ENCODE data around the gene CHST5. TPM values are rescaled to one million over a fixed set of nuclear protein-coding genes. Genes with fewer than 3 reads are reported as not detected.

CHST5 gene
- total RNA-seq, 1 experiment from 2014 or later: 1.3 TPM

GRCh38 chr16:75497558-75497957 lies 38.4 kb downstream of the CHST5 start:
- CTCF ChIA-PET: interaction anchor here (0.6 to 0.7 kb wide), 2 partner anchors 12 to 20 kb away, joined by 3 to 4 read pairs; no protein-coding TSS in a partner anchor

DNA sequence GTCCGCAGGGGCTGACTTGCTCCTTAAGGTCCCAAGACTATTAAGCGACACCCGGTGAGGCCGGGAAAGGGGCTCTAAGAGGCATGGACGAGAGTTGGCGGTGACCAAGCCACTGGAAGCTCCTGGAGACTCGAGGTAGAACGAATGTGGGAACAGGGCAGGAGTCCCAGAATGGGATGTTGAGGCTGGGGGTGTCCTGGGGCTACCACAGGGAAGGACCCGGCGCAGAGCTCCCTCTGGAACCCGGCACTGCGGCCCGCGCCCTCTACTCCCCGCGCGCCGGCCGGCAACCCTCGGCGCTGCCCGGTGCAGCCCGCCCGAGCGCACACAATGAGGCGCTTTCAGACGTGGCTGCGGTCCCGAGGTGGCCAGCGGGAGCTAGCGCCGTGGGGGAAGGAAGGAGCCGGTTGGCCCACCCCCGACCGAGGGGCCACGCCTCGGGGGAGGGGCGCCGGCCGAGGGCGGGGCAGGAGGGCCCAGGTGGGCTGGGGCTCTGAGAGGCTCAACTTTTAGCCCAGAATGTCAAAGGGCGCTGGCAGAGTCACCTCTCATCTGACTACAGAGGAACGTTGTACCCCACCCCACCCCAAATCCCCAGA lies 40.7 kb downstream of the CHST5 start, which contains the start of gene CHST6:
TSS of gene CHST6 (minus strand) at position 366 of the 599 bp plus-strand sequence. CDS start 15,613 bp downstream, outside the sequence.
- Histone ChIP-seq H3K9me3 (ENCODE audit: insufficient read depth, low read depth) (no peaks in the 10 kb centered on the region), H4K20me1 (ENCODE audit: insufficient read depth) (no peaks in the 10 kb centered on the region), H3K36me3 (ENCODE audit: low read depth) (no peaks in the 10 kb centered on the region), H3K4me3 (peak within 1 kb of the TSS; percentile 63), H3K27me3 (ENCODE audit: insufficient read depth, low read depth) (no peaks in the 10 kb centered on the region), H2AFZ (peak within 1 kb of the TSS; percentile 83), H3K27ac (no peak within 1 kb of the TSS), H3F3A (ENCODE audit: insufficient read depth, low read depth) (peaks cover 25% of the 10 kb centered on the region; the same call in 1 of the 2 replicates), H3K9me2 (ENCODE audit: insufficient read depth) (no peaks in the 10 kb centered on the region), H3K79me2 (ENCODE audit: low read depth) (no peaks in the 10 kb centered on the region), H3K4me1 (replicated peaks; ENCODE audit: insufficient read depth) (peaks cover 20% of the 10 kb centered on the region), H3K4me2 (peak within 1 kb of the TSS; percentile 99)
- ChIA-PET CTCF (interaction anchor here (0.5 to 1.1 kb wide), 3 partner anchors 10 to 22 kb away, joined by 3 to 4 read pairs (median 3); no protein-coding TSS in a partner anchor), POLR2A (ENCODE audit: unreplicated experiment) (no interaction called here)
- no peak for TF ChIP-seq CTCF (conservative IDR thresholded peaks at IDR 0.05)
- no peak for TF ChIP-seq EZH2 (IDR thresholded peaks at IDR 0.05; ENCODE audit: low read depth)
- BruUV-seq (replicated peaks): no TSS peak
- DNase-seq: peak in 1 of 2 experiments; percentile 65
- intact Hi-C loops (cut with micrococcal nuclease; ENCODE audit: unreplicated experiment): no loop called here

More at GRCh38 chr16:75497558-75497957, 38.4 kb downstream of the CHST5 start:
- no peaks in the 10 kb centered on the region for H4K20me1 ChIP-seq (ENCODE audit: insufficient read depth)
- intact Hi-C loops (cut with micrococcal nuclease; ENCODE audit: unreplicated experiment): no loop called here
- no peak overlapping the region for H2AFZ ChIP-seq
- H3K36me3 ChIP-seq (ENCODE audit: low read depth): no peaks in the 10 kb centered on the region
- no TSS peak for BruUV-seq (replicated peaks)
- no peaks in the 10 kb centered on the region for H3K27me3 ChIP-seq (ENCODE audit: insufficient read depth, low read depth)
- TF ChIP-seq EZH2 (IDR thresholded peaks at IDR 0.05; ENCODE audit: low read depth) (no peak), CTCF (conservative IDR thresholded peaks at IDR 0.05) (no peak)
- peaks cover 7% of the 10 kb centered on the region for H3K4me1 ChIP-seq (replicated peaks; ENCODE audit: insufficient read depth)
- H3F3A ChIP-seq (ENCODE audit: insufficient read depth, low read depth): peaks cover 13% of the 10 kb centered on the region; the same call in 1 of the 2 replicates
- POLR2A ChIA-PET (ENCODE audit: unreplicated experiment): interaction anchor here (0.6 to 0.9 kb wide), 2 partner anchors 16 to 19 kb away, joined by 4 to 6 read pairs; no protein-coding TSS in a partner anchor
- no peaks in the 10 kb centered on the region for H3K79me2 ChIP-seq (ENCODE audit: low read depth)
- no peak overlapping the region for H3K4me2 ChIP-seq
- H3K27ac ChIP-seq: no peak overlapping the region
- H3K9me2 ChIP-seq (ENCODE audit: insufficient read depth): no peaks in the 10 kb centered on the region
- H3K9me3 ChIP-seq (ENCODE audit: insufficient read depth, low read depth): no peaks in the 10 kb centered on the region
- no peak for DNase-seq
- H3K4me3 ChIP-seq: no peak overlapping the region

DNA sequence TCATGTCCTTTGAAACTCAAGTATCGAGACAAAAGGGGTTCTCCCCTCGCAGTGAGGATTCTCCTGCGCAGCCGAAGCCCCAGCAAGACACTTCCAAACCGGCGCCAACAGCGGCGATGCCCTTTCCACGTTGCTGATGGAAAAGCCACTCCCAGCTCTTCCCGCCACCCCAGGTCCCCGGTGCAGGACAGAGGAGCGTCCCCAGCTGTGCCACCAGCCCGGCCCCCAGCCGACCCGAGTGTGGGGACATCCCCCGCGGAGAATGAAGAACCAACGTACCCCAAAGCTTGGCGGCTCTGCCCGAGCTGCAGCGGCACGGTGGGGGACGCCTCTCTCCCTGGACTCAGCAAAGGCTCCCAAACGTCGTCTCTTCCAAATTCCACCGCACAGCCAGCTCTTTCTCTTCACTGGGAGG lies 41.2 kb downstream of the CHST5 start:
- Histone ChIP-seq H3K4me1 (replicated peaks; ENCODE audit: insufficient read depth) (peaks cover 20% of the 10 kb centered on the region), H2AFZ (peak overlapping the region; percentile 83), H3K9me2 (ENCODE audit: insufficient read depth) (no peaks in the 10 kb centered on the region), H4K20me1 (ENCODE audit: insufficient read depth) (no peaks in the 10 kb centered on the region), H3K4me2 (peak overlapping the region; percentile 99), H3K4me3 (peak overlapping the region; percentile 63), H3K27ac (no peak overlapping the region), H3K36me3 (ENCODE audit: low read depth) (no peaks in the 10 kb centered on the region), H3K79me2 (ENCODE audit: low read depth) (no peaks in the 10 kb centered on the region), H3K27me3 (ENCODE audit: insufficient read depth, low read depth) (no peaks in the 10 kb centered on the region), H3F3A (ENCODE audit: insufficient read depth, low read depth) (peaks cover 25% of the 10 kb centered on the region; the same call in 1 of the 2 replicates), H3K9me3 (ENCODE audit: insufficient read depth, low read depth) (no peaks in the 10 kb centered on the region)
- no TSS peak for BruUV-seq (replicated peaks)
- ChIA-PET CTCF (interaction anchor here (0.5 to 1.1 kb wide), 2 partner anchors 10 to 21 kb away, joined by 3 to 4 read pairs; no protein-coding TSS in a partner anchor), POLR2A (ENCODE audit: unreplicated experiment) (no interaction called here)
- TF ChIP-seq EZH2 (IDR thresholded peaks at IDR 0.05; ENCODE audit: low read depth): no peak
- no peak for TF ChIP-seq CTCF (conservative IDR thresholded peaks at IDR 0.05)
- no peak for DNase-seq
- intact Hi-C loops (cut with micrococcal nuclease; ENCODE audit: unreplicated experiment): no loop called here
